HT1080 (cell line): ENCODE measurements around the gene STK38. TPM values are rescaled to one million over a fixed set of nuclear protein-coding genes. Genes with fewer than 3 reads are reported as not detected.

ENCODE experiments used
- DNase-seq: peaks from one replicate; pipeline ENCODE4 v3.0.0-alpha.2; 2015; ENCODE audit warnings: low read depth
- total RNA-seq: library from RNA; depleted of rRNA; stranded (reverse); fragments of >200 nt; shearing (Covaris generic); gene quantifications from 2 replicates; pipeline ENCODE4 v1.2.3, GENCODE V29; 2014

The STK38 gene
- total RNA-seq, 1 experiment from 2014 or later, result 9.1 TPM

DNA sequence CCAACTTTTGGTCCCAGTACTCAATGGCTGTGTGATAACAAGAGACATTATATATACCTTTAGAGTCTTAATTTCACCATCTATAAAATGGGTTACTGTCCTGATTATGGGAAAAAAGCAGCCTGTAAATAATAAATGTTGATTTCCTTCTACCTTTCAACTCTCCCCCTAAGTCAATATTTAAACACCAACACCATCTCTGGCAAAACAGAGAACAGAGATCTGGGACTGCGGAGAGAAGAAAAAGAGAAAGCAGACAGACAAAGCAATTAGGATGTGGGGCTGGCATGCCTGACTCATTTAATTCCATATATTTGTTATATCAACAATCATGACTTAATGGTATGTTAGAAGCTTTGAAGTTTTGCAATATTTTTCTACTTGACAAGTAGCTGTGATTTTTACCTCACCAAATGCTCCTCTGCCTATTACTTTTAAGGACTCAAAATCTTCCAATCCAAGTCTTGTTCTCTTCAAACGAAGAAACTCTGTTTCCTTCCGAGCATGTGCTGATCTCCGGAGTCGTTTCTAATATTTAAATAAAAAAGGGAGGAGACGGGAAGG is 23.3 kb downstream of the STK38 start:
- no peak for DNase-seq

DNA sequence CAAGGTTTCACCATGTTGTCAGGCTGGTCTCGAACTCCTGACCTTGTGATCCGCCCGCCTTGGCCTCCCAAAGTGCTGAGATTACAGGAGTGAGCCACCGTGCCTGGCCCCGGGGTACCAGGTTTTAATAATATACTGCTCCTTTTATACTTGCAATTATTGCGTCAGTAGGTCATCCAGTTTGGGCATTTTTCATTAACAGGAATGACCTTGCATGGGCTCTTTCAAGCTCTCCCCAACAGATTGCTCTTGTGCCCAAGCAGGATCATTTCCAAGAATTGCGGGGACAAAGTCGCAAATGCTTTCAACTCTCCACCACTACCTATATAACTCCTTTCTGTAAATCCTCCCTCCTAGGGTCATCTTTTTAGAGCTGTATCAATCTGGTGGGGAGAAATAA is 23.8 kb downstream of the STK38 start:
- DNase-seq, result no peak

GRCh38 chr6:36519352-36519751 is 27.9 kb downstream of the STK38 start:
- DNase-seq, result no peak

DNA sequence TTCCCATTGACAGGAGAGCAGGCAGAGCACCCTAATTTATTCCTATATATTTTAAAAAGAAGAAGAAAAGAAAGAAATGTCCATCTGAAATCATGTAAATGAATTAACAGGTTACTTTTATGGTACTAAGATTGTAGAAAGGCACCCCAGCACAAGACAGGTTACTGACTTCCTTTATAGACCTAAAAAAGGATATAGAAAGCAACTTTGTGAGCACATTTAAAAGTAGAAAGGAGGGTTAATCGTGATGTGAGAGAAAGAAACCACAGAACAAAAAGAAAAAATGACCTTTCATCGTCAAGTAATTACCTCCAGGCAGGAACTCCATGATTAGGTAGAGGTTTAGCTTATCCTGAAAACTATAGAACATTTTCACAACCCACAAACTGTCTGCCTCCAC is 29.9 kb downstream of the STK38 start:
- DNase-seq, result no peak

DNA sequence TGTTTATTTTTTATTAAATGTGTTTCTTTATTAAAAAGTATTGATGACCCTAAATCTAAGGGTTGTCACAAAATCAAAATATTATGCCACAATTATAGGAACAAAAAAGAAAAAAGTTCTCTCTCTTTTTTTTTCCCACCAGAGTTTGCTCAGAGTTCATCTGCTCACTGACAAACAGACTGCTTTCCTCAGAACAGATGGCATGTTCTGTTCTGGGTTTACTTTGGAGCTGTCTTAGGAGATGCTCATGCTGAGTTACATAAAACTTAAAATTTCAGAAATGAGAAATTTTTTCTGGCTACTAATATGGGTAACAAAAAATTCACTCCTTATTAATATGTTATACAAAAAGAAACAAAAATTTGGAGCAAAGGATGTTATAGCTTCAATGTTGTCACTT is 30.3 kb downstream of the STK38 start:
- no peak for DNase-seq

DNA sequence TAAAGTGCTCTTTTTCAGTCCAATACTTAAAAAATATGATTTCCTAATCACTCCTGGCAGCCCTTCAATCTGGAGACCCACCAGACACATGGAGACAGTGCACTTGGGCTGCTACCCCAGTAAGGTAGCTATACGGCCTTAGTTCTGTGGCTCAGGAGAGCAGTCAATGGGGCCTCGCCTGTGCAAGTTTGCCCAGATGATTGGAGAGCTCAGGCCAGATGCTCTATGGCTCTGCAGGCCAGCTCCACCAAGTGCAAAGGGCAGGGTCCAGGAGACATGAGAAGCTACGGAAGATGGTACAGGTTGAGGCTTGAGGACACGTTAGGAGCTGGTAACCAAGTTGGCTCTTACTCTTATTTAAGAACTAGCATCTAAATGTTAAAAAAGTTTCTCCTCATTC is 30.7 kb downstream of the STK38 start:
- DNase-seq, result no peak

- no peak for DNase-seq
Observed at GRCh38 chr6:36515844-36516243, 31.4 kb downstream of the STK38 start.

- DNase-seq, result no peak
Observed at GRCh38 chr6:36514554-36515456, 32.5 kb downstream of the STK38 start.

- no peak for DNase-seq
Observed at GRCh38 chr6:36510365-36510764, 36.9 kb downstream of the STK38 start.

DNA sequence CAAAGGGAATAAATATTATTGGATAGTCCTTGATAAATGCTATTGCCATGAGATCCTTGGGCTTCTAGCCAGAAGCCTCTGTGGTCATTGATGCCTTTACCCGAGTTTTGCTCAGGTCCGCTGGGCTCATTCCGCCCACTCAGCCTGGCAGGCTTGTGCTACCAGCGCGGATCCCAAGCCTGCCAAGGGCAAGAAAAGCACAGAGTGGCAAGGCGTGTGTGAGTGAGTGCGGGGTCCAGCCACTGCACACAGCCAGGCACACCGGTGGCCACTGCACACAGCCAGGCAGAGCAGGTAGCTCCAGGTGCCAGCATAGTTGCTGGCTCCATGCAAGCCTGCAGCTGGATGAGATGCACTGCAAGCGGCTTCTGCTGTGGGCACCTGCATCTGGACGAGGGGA is 38.7 kb downstream of the STK38 start:
- no peak for DNase-seq

DNA sequence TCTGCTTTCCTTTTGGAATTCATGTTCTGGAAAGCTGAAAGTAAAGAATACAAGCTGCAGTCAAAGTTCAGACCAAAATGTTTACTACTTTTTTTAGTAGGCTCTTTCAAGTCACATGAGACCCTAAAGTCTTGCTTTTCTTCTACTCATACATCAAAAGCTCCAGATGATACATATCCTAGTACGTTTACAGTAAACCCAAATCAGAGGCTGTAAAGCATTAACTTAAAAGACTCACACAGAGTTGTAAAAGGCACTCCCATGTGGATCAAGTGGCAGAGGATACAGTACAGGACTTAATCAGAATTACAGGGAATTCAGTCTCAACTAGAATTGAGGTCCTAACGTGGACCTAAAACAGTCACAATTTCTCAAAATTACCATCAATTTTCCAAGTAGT is 40.7 kb downstream of the STK38 start:
- DNase-seq, result no peak

GRCh38 chr6:36505744-36506534 is 41.3 kb downstream of the STK38 start:
- no peak for DNase-seq

DNA sequence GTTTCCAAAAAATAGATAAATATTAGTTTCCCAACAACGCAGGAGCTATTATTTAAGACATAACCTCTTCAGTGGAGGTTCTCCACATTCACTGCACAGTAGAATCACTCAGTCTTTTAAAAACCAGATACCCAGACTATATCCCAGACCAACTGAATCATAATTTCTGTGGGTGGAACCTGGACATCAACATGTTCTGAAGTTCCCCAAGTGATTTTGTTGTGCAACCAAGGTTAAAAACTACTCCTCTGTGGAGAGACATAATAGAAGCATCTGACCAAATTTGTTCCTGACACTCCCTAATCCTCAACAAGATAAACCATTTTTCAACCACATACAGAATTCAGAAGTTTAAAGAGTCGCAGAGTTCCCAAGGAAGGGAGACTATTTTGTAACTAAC is 42.3 kb downstream of the STK38 start:
- DNase-seq, result no peak

DNA sequence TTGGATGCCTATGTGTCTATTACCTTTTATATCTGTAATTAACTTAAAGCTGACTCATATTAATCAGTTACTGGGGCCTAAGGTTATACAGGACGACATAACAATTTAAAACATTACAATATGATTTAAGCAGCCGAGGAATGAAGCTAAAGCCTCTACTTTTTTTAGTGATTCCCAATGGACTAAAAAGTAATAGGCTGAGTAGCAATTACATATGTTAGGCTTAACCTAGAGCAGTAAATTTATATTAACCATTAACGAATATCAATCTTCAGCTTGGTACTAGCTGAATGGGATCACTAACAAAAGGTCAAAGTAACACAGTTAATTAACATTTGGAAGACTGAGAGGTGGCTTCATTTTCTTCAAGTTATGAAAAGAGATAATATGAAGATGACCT is 43.1 kb downstream of the STK38 start:
- no peak for DNase-seq

DNA sequence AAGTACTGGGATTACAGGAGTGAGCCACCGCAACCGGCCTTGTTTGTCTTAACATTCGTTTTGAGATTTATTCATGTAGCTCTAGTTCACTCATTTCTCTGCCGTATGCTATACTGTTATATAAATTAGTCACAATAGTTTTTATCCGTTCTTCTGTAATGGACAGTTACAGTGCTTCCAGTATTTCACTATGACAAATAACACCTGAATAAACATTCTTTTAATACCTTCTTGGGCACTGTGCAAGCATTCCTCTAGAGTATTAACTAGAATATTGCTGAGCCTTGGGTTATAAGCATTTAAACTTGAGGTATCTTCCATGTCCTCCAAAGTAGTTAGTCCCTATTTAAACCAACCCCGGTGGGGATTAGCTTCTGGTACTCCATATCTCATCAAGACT is 45.6 kb downstream of the STK38 start:
- DNase-seq, result no peak

DNA sequence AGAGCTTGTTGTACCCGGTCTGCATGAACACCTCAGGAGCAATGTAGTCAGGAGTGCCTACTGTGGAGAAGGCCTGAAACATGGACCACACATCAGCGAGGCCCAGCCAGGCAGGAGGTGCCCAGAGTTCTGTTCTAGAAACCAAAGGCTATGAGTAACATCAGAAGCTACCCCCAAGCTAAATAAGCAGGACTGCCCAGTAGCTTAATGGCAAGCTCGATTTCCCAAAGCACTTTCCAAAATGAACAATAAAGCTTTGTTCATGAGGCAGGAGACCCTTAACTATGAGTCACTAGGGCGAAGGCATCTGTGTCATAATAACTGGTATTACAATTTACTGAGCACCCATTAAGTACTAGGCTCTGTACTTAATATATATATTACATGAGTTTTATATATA is 47.4 kb downstream of the STK38 start:
- peak; percentile 82 for DNase-seq

- no peak for DNase-seq
Observed at GRCh38 chr6:36495086-36495485, 52.2 kb downstream of the STK38 start.

GRCh38 chr6:36493859-36494258 is 53.4 kb downstream of the STK38 start:
- no peak for DNase-seq

DNA sequence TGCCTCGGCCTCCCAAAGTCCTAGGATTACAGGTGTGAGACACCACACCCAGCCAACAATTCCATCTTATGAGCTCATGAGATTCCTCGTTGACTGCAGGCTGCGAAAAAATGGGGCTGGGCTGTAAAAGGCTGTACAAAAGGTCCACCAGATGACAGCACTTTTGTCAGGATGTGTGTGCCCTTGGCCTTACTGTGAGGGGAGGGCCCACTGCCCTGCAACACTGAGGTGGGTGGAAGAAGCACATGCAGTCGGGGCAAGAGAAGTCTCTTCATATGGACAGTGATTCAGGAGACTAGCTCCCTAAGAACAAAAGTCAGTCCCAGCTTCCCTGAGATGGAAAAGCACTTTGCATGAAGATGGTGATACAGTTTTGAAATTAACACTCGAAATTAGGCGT is 54.0 kb downstream of the STK38 start:
- DNase-seq, result no peak

DNA sequence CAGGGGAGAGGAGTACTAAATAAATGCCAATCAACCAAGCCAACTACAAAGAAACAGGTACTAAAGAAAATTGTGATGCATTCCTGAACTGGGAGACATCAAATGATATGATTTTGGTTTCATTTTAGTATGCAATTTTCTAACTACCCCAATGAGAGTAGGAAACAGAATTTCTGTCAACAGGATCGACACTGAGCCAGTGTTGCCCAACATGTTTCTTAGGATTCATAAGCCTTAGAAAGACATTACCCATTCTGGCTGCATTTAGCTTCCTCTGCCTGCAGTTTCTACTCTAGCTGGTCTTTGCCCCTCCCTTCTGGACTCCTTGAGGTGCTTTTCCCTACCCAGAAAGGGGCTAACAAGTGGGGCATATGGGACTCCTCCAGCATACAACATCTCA is 54.7 kb downstream of the STK38 start:
- DNase-seq, result no peak

GRCh38 chr6:36492092-36492491 is 55.2 kb downstream of the STK38 start:
- no peak for DNase-seq

- no peak for DNase-seq
Observed at GRCh38 chr6:36491378-36491965, 55.8 kb downstream of the STK38 start.
